ENCODE data around the gene UGT1A5. TPM values are rescaled to one million over a fixed set of nuclear protein-coding genes. Genes with fewer than 3 reads are reported as not detected.
A peak's percentile ranks its signal among the peaks of the same experiment; 100 is the strongest.

Gene UGT1A5
- total and polyA plus RNA-seq, 2 of the 13 experiments (the other 11 are each of a cell fraction or from before 2014, with no cell fraction given): not detected

GRCh38 chr2:233745073-233745755 lies 32.5 kb downstream of the UGT1A5 start (continued):
- TF ChIP-seq HDAC1 (CRISPR knock-in tag; IDR thresholded peaks at IDR 0.05): peak; percentile 96
- TF ChIP-seq THRA (CRISPR knock-in tag; IDR thresholded peaks at IDR 0.05; ENCODE audit: borderline replicate concordance): peak; percentile 95; the same call in 1 of the 2 replicates
- peak; percentile 32; the same call in 1 of the 2 replicates for TF ChIP-seq SOX6 (IDR thresholded peaks at IDR 0.05)
- peak; percentile 100 for TF ChIP-seq SOX6 (CRISPR knock-in tag; IDR thresholded peaks at IDR 0.05)
- TF ChIP-seq REPIN1 (CRISPR knock-in tag; IDR thresholded peaks at IDR 0.05; ENCODE audit: borderline replicate concordance, low read depth): peak; percentile 86
- peak; percentile 74; the same call in 1 of the 2 replicates for TF ChIP-seq ARNT2 (CRISPR knock-in tag; IDR thresholded peaks at IDR 0.05; ENCODE audit: low read depth)
- peak; percentile 91; the same call in 1 of the 2 replicates for TF ChIP-seq DNMT3B (CRISPR knock-in tag; conservative IDR thresholded peaks at IDR 0.05)
- TF ChIP-seq ZNF7 (CRISPR knock-in tag; IDR thresholded peaks at IDR 0.05): no peak
- peak; percentile 98 for TF ChIP-seq ZNF775 (CRISPR knock-in tag; IDR thresholded peaks at IDR 0.05; ENCODE audit: borderline replicate concordance)
- peak; percentile 81 for TF ChIP-seq TEAD3 (CRISPR knock-in tag; optimal IDR thresholded peaks at IDR 0.05; ENCODE audit: borderline replicate concordance)
- TF ChIP-seq SNAPC4 (CRISPR knock-in tag; IDR thresholded peaks at IDR 0.05): peak; percentile 43; the same call in 1 of the 2 replicates
- TF ChIP-seq KLF15 (CRISPR knock-in tag; IDR thresholded peaks at IDR 0.05; ENCODE audit: borderline replicate concordance): no peak
- TF ChIP-seq ISX (CRISPR knock-in tag; conservative IDR thresholded peaks at IDR 0.05): no peak
- TF ChIP-seq ARID4A (CRISPR knock-in tag; IDR thresholded peaks at IDR 0.05; ENCODE audit: borderline replicate concordance): peak; percentile 58; the same call in 1 of the 2 replicates
- peak; percentile 68; the same call in 1 of the 2 replicates for TF ChIP-seq ATF7-NPFF (CRISPR knock-in tag; IDR thresholded peaks at IDR 0.05; ENCODE audit: low read depth)
- TF ChIP-seq LCORL (IDR thresholded peaks at IDR 0.05): peak; percentile 95
- peak; percentile 99 for TF ChIP-seq LCORL (CRISPR knock-in tag; IDR thresholded peaks at IDR 0.05)
- TF ChIP-seq CAMTA2 (CRISPR knock-in tag; IDR thresholded peaks at IDR 0.05; ENCODE audit: borderline replicate concordance): no peak
- TF ChIP-seq ZNF678 (CRISPR knock-in tag; IDR thresholded peaks at IDR 0.05): no peak
- TF ChIP-seq ZNF709 (CRISPR knock-in tag; IDR thresholded peaks at IDR 0.05): peak; percentile 65; the same call in 1 of the 2 replicates

Measured in HepG2 (cell line).